Kidney epithelial cell (primary cell): ENCODE results near the gene USP31. TPM values are rescaled to one million over a fixed set of nuclear protein-coding genes. Genes with fewer than 3 reads are reported as not detected.

Experiments used
- total RNA-seq: library from RNA; depleted of rRNA; stranded (reverse); fragments of >200 nt; gene quantifications from 2 replicates; pipeline ENCODE4 v1.2.3, GENCODE V29; 2015

The USP31 gene
- total RNA-seq, 1 donor from 2014 or later, result 16.1 TPM

Other genes with a start within 250 kb of the USP31 start
- not detected in 2 replicates for gene SCNN1G, start 33.3 kb upstream of the USP31 start, total RNA-seq
- 0.38 TPM in 1 of 2 replicates, not detected in the other for gene SCNN1B, start 152.8 kb upstream of the USP31 start, total RNA-seq